OCI-LY1 (cell line): ENCODE data around the gene KIAA0040.

Experiments used
- H2AFZ ChIP-seq: fragments of 200-600 bp; sonication (generic), shearing (Covaris generic); 2 replicates; pipeline ENCODE4 v1.6.0; 2014; ENCODE audit warnings: antibody characterized with exemption, mild to moderate bottlenecking, low read length
- H3F3A ChIP-seq: fragments of 200-600 bp; sonication (generic), shearing (Covaris generic); 2 replicates; pipeline ENCODE4 v1.6.0; 2014; ENCODE audit warnings: mild to moderate bottlenecking, antibody characterized with exemption, low read length, moderate library complexity; ENCODE audit not compliant: insufficient read depth
- H3K27ac ChIP-seq: fragments of 200-600 bp; sonication (generic); 2 replicates; pipeline ENCODE4 v1.5.1; 2014; ENCODE audit warnings: low read length, mixed run types, mild to moderate bottlenecking, low read depth; ENCODE audit not compliant: poor library complexity, severe bottlenecking
- H3K27me3 ChIP-seq: fragments of 200-600 bp; sonication (generic); 2 replicates; pipeline ENCODE4 v1.6.0; 2014; ENCODE audit warnings: antibody characterized with exemption, mild to moderate bottlenecking, low read length, moderate library complexity; ENCODE audit not compliant: insufficient read depth
- H3K36me3 ChIP-seq: fragments of 200-600 bp; sonication (generic); 2 replicates; pipeline ENCODE4 v1.6.1; 2014; ENCODE audit warnings: mild to moderate bottlenecking, antibody characterized with exemption, low read length, moderate library complexity, mixed read lengths; ENCODE audit not compliant: insufficient read depth
- H3K4me1 ChIP-seq: fragments of 200-600 bp; sonication (generic); 2 replicates; pipeline ENCODE4 v1.5.1; 2014; ENCODE audit warnings: mild to moderate bottlenecking, low read length, moderate library complexity; ENCODE audit not compliant: insufficient read depth, severe bottlenecking
- H3K4me2 ChIP-seq: fragments of 200-600 bp; sonication (generic), shearing (Covaris generic); 2 replicates; pipeline ENCODE4 v1.6.1; 2014; ENCODE audit warnings: low read length
- H3K4me3 ChIP-seq: fragments of 200-600 bp; sonication (generic); 2 replicates; pipeline ENCODE4 v1.5.1; 2014; ENCODE audit warnings: low read length, low read depth, mild to moderate bottlenecking, mixed read lengths; ENCODE audit not compliant: poor library complexity, severe bottlenecking
- H3K79me2 ChIP-seq: fragments of 200-600 bp; shearing (Covaris generic); 2 replicates; pipeline ENCODE4 v1.6.1; 2016; ENCODE audit warnings: mixed run types, low read length, mixed read lengths; ENCODE audit not compliant: insufficient read depth
- H3K9ac ChIP-seq: fragments of 200-600 bp; sonication (generic), shearing (Covaris generic); 2 replicates; pipeline ENCODE4 v1.6.1; 2014; ENCODE audit warnings: mild to moderate bottlenecking, low read length, mixed read lengths
- H3K9me2 ChIP-seq: fragments of 200-600 bp; sonication (generic), shearing (Covaris generic); 2 replicates; pipeline ENCODE4 v1.6.1; 2014; ENCODE audit warnings: low read depth, mild to moderate bottlenecking, low read length, mixed read lengths
- H3K9me3 ChIP-seq: fragments of 200-600 bp; shearing (Covaris generic); 2 replicates; pipeline ENCODE4 v1.6.1; 2014; ENCODE audit warnings: low read length, mixed read lengths
- H4K20me1 ChIP-seq: fragments of 200-600 bp; sonication (generic), shearing (Covaris generic); 2 replicates; pipeline ENCODE4 v1.6.0; 2016; ENCODE audit warnings: mild to moderate bottlenecking, low read length; ENCODE audit not compliant: insufficient read depth
- EZH2 ChIP-seq: fragments of 200-600 bp; sonication (generic), shearing (Covaris generic); IDR thresholded peaks from 2 replicates; pipeline ENCODE4 v1.8.0; 2017; ENCODE audit warnings: borderline replicate concordance, mixed run types, mild to moderate bottlenecking, antibody characterized with exemption, low read length, moderate library complexity, mixed read lengths
- TF ChIP-seq, protein P1 (sequence below): fragments of 200-600 bp; sonication (generic), shearing (Covaris generic); IDR thresholded peaks from 2 replicates; pipeline ENCODE4 v1.5.1; 2017; ENCODE audit warnings: mild to moderate bottlenecking, antibody characterized with exemption, low read length, moderate library complexity, mixed read lengths

Gene KIAA0040

DNA sequence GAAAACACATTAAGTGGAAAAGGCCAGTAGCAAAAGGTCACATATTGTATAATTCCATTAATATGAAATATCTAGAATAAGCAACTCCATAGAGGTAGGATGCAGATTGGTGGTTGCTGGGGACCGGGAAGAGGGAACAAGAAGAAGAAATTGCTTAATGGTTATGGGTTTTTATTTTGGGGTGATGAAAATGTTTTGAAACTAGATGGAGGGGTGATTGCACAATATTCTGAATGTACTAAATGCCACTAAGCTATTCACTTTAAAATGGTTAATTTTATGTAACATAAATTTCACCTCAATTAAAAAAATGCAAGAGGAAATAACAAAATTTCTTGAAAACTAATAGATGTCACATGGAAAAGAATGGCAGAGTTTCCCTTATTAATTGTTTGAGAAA, 6.7 kb downstream of the KIAA0040 start:
- H3K4me2 ChIP-seq = no peak overlapping the region
- peaks cover 40% of the 10 kb centered on the region for H3K4me1 ChIP-seq

DNA sequence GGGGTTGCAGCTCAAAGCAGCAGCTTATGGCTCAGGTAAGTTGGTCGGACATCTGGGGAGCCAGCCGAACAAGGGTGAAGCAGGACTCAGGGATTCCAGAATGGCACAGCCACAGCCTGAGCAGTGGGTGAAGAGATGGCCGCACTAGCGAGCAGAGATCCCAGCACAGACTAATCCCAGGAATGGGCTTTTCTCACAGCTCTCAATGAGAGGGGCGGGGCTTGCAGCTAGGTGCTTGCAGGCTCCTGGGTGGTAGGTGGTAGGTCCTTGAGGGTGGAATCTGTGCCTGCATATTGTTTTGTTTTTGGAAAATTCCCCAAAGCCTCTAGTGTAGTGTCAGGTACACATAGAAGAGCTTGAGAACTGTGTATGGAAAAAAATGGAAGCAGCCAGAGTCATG, 9.0 kb downstream of the KIAA0040 start:
- H3K27ac ChIP-seq = no peak overlapping the region

More for the DNA sequence above, 6.7 kb downstream of the KIAA0040 start:
- Histone ChIP-seq H3K4me3 (no peak overlapping the region), H3K9ac (no peak overlapping the region), H3K36me3 (peaks cover 15% of the 10 kb centered on the region; the same call in 1 of the 2 replicates), H3K79me2 (no peaks in the 10 kb centered on the region), H3K9me3 (no peaks in the 10 kb centered on the region), H2AFZ (no peak overlapping the region), H4K20me1 (no peaks in the 10 kb centered on the region), H3K9me2 (no peaks in the 10 kb centered on the region), H3K27ac (no peak overlapping the region), H3K27me3 (no peaks in the 10 kb centered on the region), H3F3A (no peaks in the 10 kb centered on the region)
- TF ChIP-seq, protein P1, sequence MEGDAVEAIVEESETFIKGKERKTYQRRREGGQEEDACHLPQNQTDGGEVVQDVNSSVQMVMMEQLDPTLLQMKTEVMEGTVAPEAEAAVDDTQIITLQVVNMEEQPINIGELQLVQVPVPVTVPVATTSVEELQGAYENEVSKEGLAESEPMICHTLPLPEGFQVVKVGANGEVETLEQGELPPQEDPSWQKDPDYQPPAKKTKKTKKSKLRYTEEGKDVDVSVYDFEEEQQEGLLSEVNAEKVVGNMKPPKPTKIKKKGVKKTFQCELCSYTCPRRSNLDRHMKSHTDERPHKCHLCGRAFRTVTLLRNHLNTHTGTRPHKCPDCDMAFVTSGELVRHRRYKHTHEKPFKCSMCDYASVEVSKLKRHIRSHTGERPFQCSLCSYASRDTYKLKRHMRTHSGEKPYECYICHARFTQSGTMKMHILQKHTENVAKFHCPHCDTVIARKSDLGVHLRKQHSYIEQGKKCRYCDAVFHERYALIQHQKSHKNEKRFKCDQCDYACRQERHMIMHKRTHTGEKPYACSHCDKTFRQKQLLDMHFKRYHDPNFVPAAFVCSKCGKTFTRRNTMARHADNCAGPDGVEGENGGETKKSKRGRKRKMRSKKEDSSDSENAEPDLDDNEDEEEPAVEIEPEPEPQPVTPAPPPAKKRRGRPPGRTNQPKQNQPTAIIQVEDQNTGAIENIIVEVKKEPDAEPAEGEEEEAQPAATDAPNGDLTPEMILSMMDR = no peak
- no peak for TF ChIP-seq EZH2

DNA sequence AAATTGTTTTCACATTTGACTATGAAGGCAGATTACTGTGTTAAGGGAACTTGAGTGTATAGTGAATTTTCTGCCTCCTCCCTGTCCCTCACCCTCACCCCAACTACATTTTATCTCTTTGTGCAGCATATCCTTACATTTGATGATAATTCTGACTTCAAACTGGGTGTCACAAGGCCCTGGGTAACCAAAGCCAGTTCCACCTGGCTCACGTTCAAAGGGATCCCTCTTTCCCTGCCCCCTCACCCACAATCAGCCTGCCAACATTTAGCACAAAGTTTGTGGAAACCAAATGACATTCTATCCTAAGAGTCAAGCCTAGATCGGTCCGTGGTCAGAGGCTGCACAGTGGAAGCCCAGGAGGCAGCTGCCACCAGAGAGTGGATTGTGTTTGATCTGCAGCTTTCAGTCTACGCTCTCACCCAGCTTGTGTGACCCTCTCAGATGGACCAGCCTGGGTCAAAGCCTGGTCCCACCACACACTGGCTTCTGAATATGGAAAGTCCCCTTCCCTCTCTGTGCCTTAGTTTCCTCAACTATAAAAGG, 10.3 kb downstream of the KIAA0040 start:
- Histone ChIP-seq H3K9ac (no peak overlapping the region), H3K79me2 (no peaks in the 10 kb centered on the region), H3K27me3 (no peaks in the 10 kb centered on the region), H3K27ac (no peak overlapping the region), H3K4me3 (no peak overlapping the region), H3F3A (no peaks in the 10 kb centered on the region), H3K36me3 (peaks cover 10% of the 10 kb centered on the region; the same call in 1 of the 2 replicates), H3K4me2 (no peak overlapping the region), H2AFZ (no peak overlapping the region), H3K9me2 (no peaks in the 10 kb centered on the region), H4K20me1 (no peaks in the 10 kb centered on the region), H3K9me3 (no peaks in the 10 kb centered on the region), H3K4me1 (peaks cover 8% of the 10 kb centered on the region)
- TF ChIP-seq, protein P1 = no peak
- no peak for TF ChIP-seq EZH2

More for the DNA sequence above, 9.0 kb downstream of the KIAA0040 start:
- peaks cover 15% of the 10 kb centered on the region; the same call in 1 of the 2 replicates for H3K36me3 ChIP-seq
- no peak overlapping the region for H2AFZ ChIP-seq
- H3K9ac ChIP-seq = no peak overlapping the region
- H3K9me3 ChIP-seq = no peaks in the 10 kb centered on the region
- no peaks in the 10 kb centered on the region for H3K79me2 ChIP-seq
- H3K27me3 ChIP-seq = no peaks in the 10 kb centered on the region
- TF ChIP-seq, protein P1 = no peak
- TF ChIP-seq EZH2 = no peak
- H3K4me2 ChIP-seq = no peak overlapping the region
- H3K4me3 ChIP-seq = no peak overlapping the region
- H3K4me1 ChIP-seq = peaks cover 17% of the 10 kb centered on the region
- no peaks in the 10 kb centered on the region for H3K9me2 ChIP-seq
- no peaks in the 10 kb centered on the region for H3F3A ChIP-seq
- no peaks in the 10 kb centered on the region for H4K20me1 ChIP-seq
